22Rv1 (cell line): ENCODE results near the gene TANGO2.

ENCODE experiments used
- ZFX ChIP-seq: fragments of 450-650 bp; IDR thresholded peaks from 2 replicates; pipeline ENCODE4 v1.6.1; 2017; ENCODE audit warnings: antibody characterized with exemption, borderline replicate concordance
- TF ChIP-seq, protein P1 (sequence below): fragments of 450-650 bp; IDR thresholded peaks from 2 replicates; pipeline ENCODE4 v1.5.1; 2017; ENCODE audit warnings: mild to moderate bottlenecking

DNA sequence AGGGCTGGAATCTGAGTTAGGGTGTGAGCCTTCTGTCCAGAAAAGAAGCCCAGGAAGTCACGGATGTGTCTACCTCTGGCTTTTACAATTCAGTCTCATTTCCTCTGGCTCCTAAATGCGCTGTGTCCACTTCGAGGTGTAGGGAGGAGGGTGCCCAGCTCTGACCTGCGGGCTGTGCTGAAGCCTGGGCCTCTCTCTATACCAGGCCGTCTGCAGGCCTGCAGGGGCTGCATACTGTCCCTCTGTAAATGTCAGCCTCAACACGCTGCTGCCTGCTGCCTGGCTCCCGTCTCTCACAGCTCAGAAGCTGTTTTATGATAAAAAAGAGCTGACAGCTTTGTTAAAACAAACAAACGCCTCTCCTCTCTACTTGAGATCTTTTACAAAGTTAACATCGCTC, 18.8 kb upstream of the TANGO2 start:
- TF ChIP-seq, protein P1, sequence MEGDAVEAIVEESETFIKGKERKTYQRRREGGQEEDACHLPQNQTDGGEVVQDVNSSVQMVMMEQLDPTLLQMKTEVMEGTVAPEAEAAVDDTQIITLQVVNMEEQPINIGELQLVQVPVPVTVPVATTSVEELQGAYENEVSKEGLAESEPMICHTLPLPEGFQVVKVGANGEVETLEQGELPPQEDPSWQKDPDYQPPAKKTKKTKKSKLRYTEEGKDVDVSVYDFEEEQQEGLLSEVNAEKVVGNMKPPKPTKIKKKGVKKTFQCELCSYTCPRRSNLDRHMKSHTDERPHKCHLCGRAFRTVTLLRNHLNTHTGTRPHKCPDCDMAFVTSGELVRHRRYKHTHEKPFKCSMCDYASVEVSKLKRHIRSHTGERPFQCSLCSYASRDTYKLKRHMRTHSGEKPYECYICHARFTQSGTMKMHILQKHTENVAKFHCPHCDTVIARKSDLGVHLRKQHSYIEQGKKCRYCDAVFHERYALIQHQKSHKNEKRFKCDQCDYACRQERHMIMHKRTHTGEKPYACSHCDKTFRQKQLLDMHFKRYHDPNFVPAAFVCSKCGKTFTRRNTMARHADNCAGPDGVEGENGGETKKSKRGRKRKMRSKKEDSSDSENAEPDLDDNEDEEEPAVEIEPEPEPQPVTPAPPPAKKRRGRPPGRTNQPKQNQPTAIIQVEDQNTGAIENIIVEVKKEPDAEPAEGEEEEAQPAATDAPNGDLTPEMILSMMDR = no peak
- no peak for TF ChIP-seq ZFX
